Liver (tissue), 9 donors: ENCODE measurements around the gene SKA1. TPM values are rescaled to one million over a fixed set of nuclear protein-coding genes. Genes with fewer than 3 reads are reported as not detected.

Experiments used
- DNase-seq: peaks from one replicate; pipeline ENCODE4 v3.0.0-alpha.2; 2017; ENCODE audit warnings: low spot score
- H3K27ac ChIP-seq, 2 donors: one replicate each; pipeline ENCODE4 v1.7.0; 2013; ENCODE audit warnings: inconsistent platforms in 2 of 2, low read length in 2 of 2, control low read depth in 1 of 2, low read depth in 1 of 2, mild to moderate bottlenecking in 1 of 2
- H3K27me3 ChIP-seq, 4 donors: one replicate each; pipeline versions ENCODE4 v1.6.1 to v1.7.0; 2013; ENCODE audit warnings: low read length in 3 of 4, inconsistent platforms in 1 of 4, mild to moderate bottlenecking in 1 of 4, moderate library complexity in 1 of 4; ENCODE audit not compliant: control insufficient read depth in 4 of 4, insufficient read depth in 4 of 4
- H3K36me3 ChIP-seq, 4 donors: one replicate each; pipeline versions ENCODE4 v1.6.1 to v1.7.0; 2013; ENCODE audit warnings: low read length in 3 of 4, mild to moderate bottlenecking in 3 of 4, low read depth in 1 of 4, moderate library complexity in 1 of 4; ENCODE audit not compliant: control insufficient read depth in 4 of 4, insufficient read depth in 3 of 4
- H3K4me1 ChIP-seq, 4 donors: one replicate each; pipeline versions ENCODE4 v1.6.1 to v1.7.0; 2013; ENCODE audit warnings: low read length in 3 of 4, mild to moderate bottlenecking in 3 of 4, moderate library complexity in 1 of 4; ENCODE audit not compliant: control insufficient read depth in 4 of 4, insufficient read depth in 4 of 4
- H3K4me3 ChIP-seq, 3 donors: one replicate each; pipeline versions ENCODE4 v1.6.1 to v1.7.0; 2013; ENCODE audit warnings: low read length in 3 of 3, control low read depth in 1 of 3, low read depth in 1 of 3, mild to moderate bottlenecking in 1 of 3
- H3K9ac ChIP-seq, 2 donors: one replicate each; pipeline ENCODE4 v1.7.0; 2013; ENCODE audit warnings: low read length in 2 of 2, mild to moderate bottlenecking in 2 of 2, moderate library complexity in 2 of 2, control low read depth in 1 of 2, low read depth in 1 of 2
- H3K9me3 ChIP-seq, 4 donors: one replicate each; pipeline versions ENCODE4 v1.6.1 to v1.7.0; 2013; ENCODE audit warnings: low read length in 3 of 4; ENCODE audit not compliant: control insufficient read depth in 4 of 4
- EGR1 ChIP-seq, 2 donors: IDR thresholded peaks; 2 replicates each; pipeline ENCODE4 v1.6.1; 2016 to 2018; ENCODE audit warnings: antibody characterized with exemption in 2 of 2, low read depth in 2 of 2
- FOXA1 ChIP-seq: IDR thresholded peaks from 2 replicates; pipeline ENCODE4 v1.6.1; 2016; ENCODE audit warnings: antibody characterized with exemption
- GABPA ChIP-seq, 2 donors: IDR thresholded peaks in 1 of 2; conservative IDR thresholded peaks in 1 of 2; 2 replicates each; pipeline ENCODE4 v1.6.1; 2016; ENCODE audit warnings: antibody characterized with exemption in 2 of 2, mild to moderate bottlenecking in 1 of 2, moderate library complexity in 1 of 2
- HNF4A ChIP-seq, 2 donors: conservative IDR thresholded peaks; 2 replicates each; pipeline ENCODE4 v1.6.1; 2016; ENCODE audit warnings: antibody characterized with exemption in 2 of 2, mild to moderate bottlenecking in 2 of 2
- HNF4G ChIP-seq: IDR thresholded peaks from 2 replicates; pipeline ENCODE4 v1.6.1; 2016; ENCODE audit warnings: antibody characterized with exemption
- RXRA ChIP-seq, 2 donors: IDR thresholded peaks; 2 replicates each; pipeline ENCODE4 v1.6.1; 2017 to 2018; ENCODE audit warnings: antibody characterized with exemption in 2 of 2, mild to moderate bottlenecking in 1 of 2
- SP1 ChIP-seq: IDR thresholded peaks from 2 replicates; pipeline ENCODE4 v1.6.1; 2018; ENCODE audit warnings: antibody characterized with exemption, mild to moderate bottlenecking
- TAF1 ChIP-seq: conservative IDR thresholded peaks from 2 replicates; pipeline ENCODE4 v1.6.1; 2016; ENCODE audit warnings: antibody characterized with exemption, mild to moderate bottlenecking
- YY1 ChIP-seq: IDR thresholded peaks from 2 replicates; pipeline ENCODE4 v1.6.1; 2016; ENCODE audit warnings: antibody characterized with exemption, mild to moderate bottlenecking
- WGBS: extraction: QIAGEN DNeasy Blood & Tissue Kit; methylation state at CpG from one replicate; pipeline ENCODE4 v1.1.7; 2013; 5-methylcytosine and 5-hydroxymethylcytosine counted together
- polyA plus RNA-seq, 2 donors: library from polyadenylated mRNA; stranded (reverse) in 1 of 2; unstranded in 1 of 2; fragments of 200-250 nt in 1 of 2; fragments of >200 nt in 1 of 2; fragmentation: Nextera tagmentation in 1 of 2; extraction: Ambion mirVana in 1 of 2; gene quantifications; one replicate each; pipeline versions ENCODE4 v1.2.1 to v1.2.3, GENCODE V29; 2013 to 2015
- total RNA-seq, 2 donors: library from RNA; depleted of rRNA; stranded (reverse); fragments of >200 nt; gene quantifications; one replicate each; pipeline ENCODE4 v1.2.3, GENCODE V29; 2014
- TF ChIP-seq, protein P1 (sequence below): IDR thresholded peaks from 2 replicates; pipeline ENCODE4 v1.6.1; 2016; ENCODE audit warnings: antibody characterized with exemption
- TF ChIP-seq, protein P2 (sequence below): IDR thresholded peaks from 2 replicates; pipeline ENCODE4 v1.6.1; 2016; ENCODE audit warnings: antibody characterized with exemption
- donor health status: healthy.
- donor health status: healthy.
- donor health status: healthy.
- donor health status: healthy.
- donor health status: healthy.

SKA1 gene
- total and polyA plus RNA-seq, 4 donors: 0.08 to 18.7 (median 0.52) TPM

DNA sequence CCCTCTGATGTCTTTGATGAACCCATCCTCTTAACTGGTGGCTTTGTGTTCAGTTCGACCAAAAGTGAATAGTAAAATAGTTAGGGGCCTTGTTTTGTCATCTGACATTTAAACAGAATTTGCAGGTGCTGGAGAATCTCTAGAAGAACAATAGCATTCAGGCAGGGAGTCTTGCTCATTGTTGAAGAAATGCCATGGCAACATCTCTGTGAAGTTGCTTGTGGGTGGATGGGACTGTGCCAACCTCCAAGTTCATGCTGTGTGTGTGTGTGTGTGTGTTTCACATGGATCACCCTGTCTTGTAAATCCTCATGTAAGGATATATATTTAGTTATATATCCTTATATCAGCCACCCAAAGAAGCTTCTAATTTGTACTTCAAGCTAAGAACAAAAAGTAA lies 66.7 kb downstream of the SKA1 start:
- no peak for DNase-seq
- Histone ChIP-seq H3K36me3 (no peaks in the 10 kb centered on the region), H3K27ac (no peak overlapping the region), H3K9ac (no peak overlapping the region), H3K4me3 (no peak overlapping the region), H3K27me3 (no peaks in the 10 kb centered on the region), H3K4me1 (no peaks in the 10 kb centered on the region), H3K9me3 (peaks cover 0 to 2% (median 0%) of the 10 kb centered on the region in 4 donors)
- WGBS: 56% methylated on average over 1 of the region's 1 CpG
- TF ChIP-seq FOXA1 (no peak), RXRA (IDR thresholded peaks at IDR 0.05) (no peak), EGR1 (IDR thresholded peaks at IDR 0.05; ENCODE audit: low read depth in 2 of 2) (no peak), SP1 (no peak), YY1 (no peak), TAF1 (no peak), HNF4A (conservative IDR thresholded peaks at IDR 0.05) (no peak), HNF4G (no peak), GABPA (IDR thresholded peaks at IDR 0.05 in 1 of 2, conservative IDR thresholded peaks at IDR 0.05 in 1 of 2) (no peak)
- TF ChIP-seq, protein P1, sequence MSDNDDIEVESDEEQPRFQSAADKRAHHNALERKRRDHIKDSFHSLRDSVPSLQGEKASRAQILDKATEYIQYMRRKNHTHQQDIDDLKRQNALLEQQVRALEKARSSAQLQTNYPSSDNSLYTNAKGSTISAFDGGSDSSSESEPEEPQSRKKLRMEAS: no peak
- TF ChIP-seq, protein P2, sequence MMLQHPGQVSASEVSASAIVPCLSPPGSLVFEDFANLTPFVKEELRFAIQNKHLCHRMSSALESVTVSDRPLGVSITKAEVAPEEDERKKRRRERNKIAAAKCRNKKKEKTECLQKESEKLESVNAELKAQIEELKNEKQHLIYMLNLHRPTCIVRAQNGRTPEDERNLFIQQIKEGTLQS: no peak

Other genes starting within 250 kb of the SKA1 start
- 10 to 100 TPM in 1 of 2 donors, 1 to 10 TPM in 1; 5.4 to 23.4 TPM for gene MYO5B, start 179.9 kb upstream of the SKA1 start, total RNA-seq
- gene MYO5B, start 179.9 kb upstream of the SKA1 start, polyA plus RNA-seq: 10 to 100 TPM; 10.3 to 12.4 TPM
- under 1 TPM; 0.08 to 0.09 TPM for gene CFAP53, start 108.6 kb upstream of the SKA1 start, total RNA-seq
- under 1 TPM; 0.05 to 0.14 TPM for gene CFAP53, start 108.6 kb upstream of the SKA1 start, polyA plus RNA-seq
- gene MBD1, start 93.5 kb upstream of the SKA1 start, total RNA-seq: 10 to 100 TPM; 31.4 to 45.8 TPM
- 10 to 100 TPM; 13.9 to 22.1 TPM for gene MBD1, start 93.5 kb upstream of the SKA1 start, polyA plus RNA-seq
- gene CXXC1, start 87.4 kb upstream of the SKA1 start, total RNA-seq: 10 to 100 TPM; 33.5 to 38.4 TPM
- gene CXXC1, start 87.4 kb upstream of the SKA1 start, polyA plus RNA-seq: 10 to 100 TPM; 21.7 to 26.6 TPM
- 1 to 10 TPM in 1 of 2 donors, under 1 TPM in 1; under 0.01 to 4.9 TPM for gene MAPK4, start 185.0 kb downstream of the SKA1 start, total RNA-seq
- 1 to 10 TPM; 1.1 to 1.9 TPM for gene MAPK4, start 185.0 kb downstream of the SKA1 start, polyA plus RNA-seq